Epithelial cell of esophagus (primary cell): Measurements from ENCODE around the gene ABCB4.
A peak's percentile ranks its signal among the peaks of the same experiment; 100 is the strongest.

ENCODE experiments used
- DNase-seq: peaks from one replicate; pipeline ENCODE4 v3.0.0; 2010; ENCODE audit warnings: low read depth
- H3K4me3 ChIP-seq: 2 replicates; pipeline ENCODE4 v1.5.1; 2011; ENCODE audit warnings: mild to moderate bottlenecking, low read length, control low read depth
- TF ChIP-seq, protein P1 (sequence below): IDR thresholded peaks from 2 replicates; pipeline ENCODE4 v1.5.1; 2011; ENCODE audit warnings: low read depth, mild to moderate bottlenecking, low read length, control low read depth, inconsistent platforms; ENCODE audit not compliant: insufficient read depth; ENCODE audit errors: missing control alignments

Gene ABCB4

DNA sequence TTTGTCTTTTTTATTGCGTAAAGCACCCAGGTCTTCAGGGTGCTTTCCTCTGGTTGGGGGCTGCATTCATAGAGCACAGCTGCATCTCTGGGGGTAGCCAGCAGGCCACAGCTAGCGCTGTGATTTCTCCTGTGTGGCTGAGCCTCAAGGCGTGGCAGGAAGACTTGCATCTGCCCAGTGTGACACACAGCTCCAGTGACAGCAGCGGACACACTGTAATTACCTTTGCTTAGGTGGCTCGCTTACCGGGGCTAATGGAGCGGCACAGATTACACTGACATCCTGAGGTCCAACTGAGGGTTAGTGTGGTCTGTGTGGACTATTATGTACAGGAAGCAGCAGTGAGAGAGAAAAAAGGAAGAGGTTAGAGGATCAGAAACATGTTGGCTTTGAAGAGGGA, 27.1 kb downstream of the ABCB4 start:
- no peak overlapping the region for H3K4me3 ChIP-seq
- TF ChIP-seq, protein P1, sequence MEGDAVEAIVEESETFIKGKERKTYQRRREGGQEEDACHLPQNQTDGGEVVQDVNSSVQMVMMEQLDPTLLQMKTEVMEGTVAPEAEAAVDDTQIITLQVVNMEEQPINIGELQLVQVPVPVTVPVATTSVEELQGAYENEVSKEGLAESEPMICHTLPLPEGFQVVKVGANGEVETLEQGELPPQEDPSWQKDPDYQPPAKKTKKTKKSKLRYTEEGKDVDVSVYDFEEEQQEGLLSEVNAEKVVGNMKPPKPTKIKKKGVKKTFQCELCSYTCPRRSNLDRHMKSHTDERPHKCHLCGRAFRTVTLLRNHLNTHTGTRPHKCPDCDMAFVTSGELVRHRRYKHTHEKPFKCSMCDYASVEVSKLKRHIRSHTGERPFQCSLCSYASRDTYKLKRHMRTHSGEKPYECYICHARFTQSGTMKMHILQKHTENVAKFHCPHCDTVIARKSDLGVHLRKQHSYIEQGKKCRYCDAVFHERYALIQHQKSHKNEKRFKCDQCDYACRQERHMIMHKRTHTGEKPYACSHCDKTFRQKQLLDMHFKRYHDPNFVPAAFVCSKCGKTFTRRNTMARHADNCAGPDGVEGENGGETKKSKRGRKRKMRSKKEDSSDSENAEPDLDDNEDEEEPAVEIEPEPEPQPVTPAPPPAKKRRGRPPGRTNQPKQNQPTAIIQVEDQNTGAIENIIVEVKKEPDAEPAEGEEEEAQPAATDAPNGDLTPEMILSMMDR: no peak
- DNase-seq: no peak

DNA sequence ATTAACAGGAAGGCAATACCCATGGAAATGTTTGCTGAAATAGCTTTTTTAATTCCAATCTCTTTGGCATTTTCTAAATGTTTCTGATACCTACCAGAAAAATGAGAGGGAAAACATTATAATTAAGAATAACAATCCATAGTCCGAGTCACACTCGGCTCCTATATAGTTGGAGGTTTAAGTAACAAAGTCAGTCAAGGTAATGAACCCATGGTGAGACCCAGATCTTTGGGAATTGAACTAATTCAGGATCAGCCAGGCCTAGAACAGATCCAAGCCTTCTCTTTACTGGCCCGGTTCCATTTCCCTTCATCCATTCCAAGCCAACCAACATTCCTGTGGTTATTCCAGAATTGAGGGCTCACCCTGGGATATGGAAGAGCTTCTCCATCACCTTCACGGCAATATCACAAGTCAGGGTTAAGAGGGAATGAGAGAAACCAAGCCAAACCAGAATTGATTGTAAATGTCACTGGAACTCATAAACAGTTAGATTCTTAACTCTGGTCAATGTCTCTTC, 28.3 kb downstream of the ABCB4 start:
- DNase-seq: no peak
- no peak overlapping the region for H3K4me3 ChIP-seq
- TF ChIP-seq, protein P1: no peak

DNA sequence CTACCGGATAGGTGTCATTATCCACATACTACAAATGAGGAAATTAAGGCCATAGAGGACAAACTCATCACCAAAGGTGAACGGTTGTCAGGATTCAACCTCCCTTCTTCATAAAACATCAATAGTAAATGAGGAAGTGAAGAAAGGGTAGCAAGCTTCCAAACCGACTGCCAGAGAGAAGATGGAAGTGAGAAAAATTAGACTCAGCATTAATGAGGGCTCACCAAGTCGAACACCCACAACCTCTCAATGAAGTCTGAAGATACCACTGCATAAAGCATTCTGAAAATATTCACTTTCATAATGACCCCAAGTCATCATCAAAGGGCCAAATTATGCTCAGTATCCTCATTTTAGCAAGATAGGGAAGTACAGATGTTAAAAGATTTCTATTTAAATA, 29.6 kb downstream of the ABCB4 start:
- H3K4me3 ChIP-seq: no peak overlapping the region
- TF ChIP-seq, protein P1: no peak
- no peak for DNase-seq

DNA sequence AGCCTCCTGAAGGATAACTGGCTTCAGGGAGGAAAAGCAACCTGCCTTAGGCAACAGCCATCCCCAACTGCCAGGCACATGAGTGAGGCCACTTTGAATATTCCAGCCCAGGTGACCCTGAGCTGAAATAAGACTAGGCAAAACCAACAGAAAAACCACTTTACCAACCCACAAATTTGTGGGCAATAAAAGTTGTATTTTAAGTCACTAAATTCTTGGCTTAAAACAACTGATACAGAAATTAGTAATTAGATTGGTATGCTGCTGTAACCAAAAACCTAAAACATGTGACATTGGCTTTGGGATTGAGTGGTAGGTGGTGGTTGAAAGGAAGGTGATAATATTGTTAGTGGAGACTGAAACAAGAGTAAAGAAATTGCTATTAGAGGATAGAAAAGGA, 39.9 kb downstream of the ABCB4 start:
- TF ChIP-seq, protein P1: no peak
- H3K4me3 ChIP-seq: no peak overlapping the region
- DNase-seq: no peak

DNA sequence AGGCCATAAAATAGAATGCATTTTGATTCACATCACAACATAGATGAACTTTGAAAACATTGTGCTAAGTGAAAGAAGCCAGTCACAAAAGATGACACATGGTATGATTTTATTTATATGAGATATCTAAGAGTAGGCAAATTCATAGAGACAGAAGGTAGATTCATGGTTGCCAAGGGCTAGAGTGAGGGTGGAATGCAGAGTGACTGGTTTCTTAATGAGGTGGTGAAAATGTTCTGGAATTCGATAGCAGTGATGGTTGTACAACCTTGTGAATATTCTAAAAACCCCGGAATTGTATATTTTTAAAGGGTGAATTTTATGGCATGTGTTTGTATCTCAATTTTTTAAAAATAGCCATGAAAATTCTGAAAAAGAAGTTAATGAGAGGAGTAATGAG, 42.9 kb downstream of the ABCB4 start:
- TF ChIP-seq, protein P1: no peak
- no peak overlapping the region for H3K4me3 ChIP-seq
- DNase-seq: peak; percentile 38

DNA sequence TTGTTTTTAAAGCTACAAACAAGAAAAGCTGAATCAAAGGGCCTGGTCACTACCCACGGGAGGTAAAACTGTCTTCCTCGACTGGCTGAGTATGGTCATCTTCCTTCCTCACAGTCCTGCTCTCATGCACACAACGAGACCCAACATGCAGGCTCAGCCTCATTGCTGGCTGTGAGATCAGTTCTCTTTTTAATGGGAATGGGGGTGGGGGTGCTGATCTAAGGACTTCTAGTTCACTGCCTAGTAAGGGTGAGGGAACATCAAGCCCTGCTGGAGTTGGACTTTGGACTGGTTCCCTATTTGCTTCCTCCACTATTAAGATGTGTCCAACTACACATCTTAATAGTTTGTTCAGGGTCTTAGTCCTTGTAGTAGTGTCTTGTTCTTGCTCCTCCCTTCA, 48.2 kb downstream of the ABCB4 start:
- DNase-seq: peak; percentile 19
- H3K4me3 ChIP-seq: no peak overlapping the region
- TF ChIP-seq, protein P1: no peak

DNA sequence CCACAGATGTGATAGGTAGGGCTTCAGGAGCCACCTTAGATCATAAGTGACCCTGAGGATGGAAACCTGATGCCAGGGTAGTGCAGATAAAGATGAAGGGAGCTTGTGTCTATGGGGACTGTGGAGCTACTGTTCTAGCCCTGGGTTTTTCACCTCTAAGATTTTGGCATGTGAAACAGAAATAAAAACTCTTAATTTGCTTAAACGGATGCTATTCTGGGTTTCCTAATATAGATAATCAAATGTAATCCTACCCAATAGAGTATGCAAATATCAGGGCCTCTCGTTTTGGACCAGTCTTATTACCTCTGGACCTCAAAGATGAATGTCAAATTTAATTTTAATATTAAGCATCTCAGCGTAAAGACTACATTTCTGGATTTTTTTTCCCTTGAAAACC, 49.3 kb downstream of the ABCB4 start:
- no peak for DNase-seq
- H3K4me3 ChIP-seq: no peak overlapping the region
- TF ChIP-seq, protein P1: no peak
